Measurements from ENCODE around the gene FAM53B. TPM values are rescaled to one million over a fixed set of nuclear protein-coding genes. Genes with fewer than 3 reads are reported as not detected.

FAM53B gene
- total RNA-seq, 2 donors from 2014 or later = 19.3 to 22.6 TPM

GRCh38 chr10:124657806-124658205 is 86.4 kb downstream of the FAM53B start:
- no peaks in the 10 kb centered on the region for H3K9me3 Mint-ChIP-seq
- TF ChIP-seq, protein P1, sequence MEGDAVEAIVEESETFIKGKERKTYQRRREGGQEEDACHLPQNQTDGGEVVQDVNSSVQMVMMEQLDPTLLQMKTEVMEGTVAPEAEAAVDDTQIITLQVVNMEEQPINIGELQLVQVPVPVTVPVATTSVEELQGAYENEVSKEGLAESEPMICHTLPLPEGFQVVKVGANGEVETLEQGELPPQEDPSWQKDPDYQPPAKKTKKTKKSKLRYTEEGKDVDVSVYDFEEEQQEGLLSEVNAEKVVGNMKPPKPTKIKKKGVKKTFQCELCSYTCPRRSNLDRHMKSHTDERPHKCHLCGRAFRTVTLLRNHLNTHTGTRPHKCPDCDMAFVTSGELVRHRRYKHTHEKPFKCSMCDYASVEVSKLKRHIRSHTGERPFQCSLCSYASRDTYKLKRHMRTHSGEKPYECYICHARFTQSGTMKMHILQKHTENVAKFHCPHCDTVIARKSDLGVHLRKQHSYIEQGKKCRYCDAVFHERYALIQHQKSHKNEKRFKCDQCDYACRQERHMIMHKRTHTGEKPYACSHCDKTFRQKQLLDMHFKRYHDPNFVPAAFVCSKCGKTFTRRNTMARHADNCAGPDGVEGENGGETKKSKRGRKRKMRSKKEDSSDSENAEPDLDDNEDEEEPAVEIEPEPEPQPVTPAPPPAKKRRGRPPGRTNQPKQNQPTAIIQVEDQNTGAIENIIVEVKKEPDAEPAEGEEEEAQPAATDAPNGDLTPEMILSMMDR (conservative IDR thresholded peaks at IDR 0.05) = no peak
- H3K27me3 ChIP-seq (ENCODE audit: control insufficient read depth, insufficient read depth, low read length, poor library complexity, severe bottlenecking) = no peaks in the 10 kb centered on the region
- 89 to 95% methylated on average over 8 to 9 of the region's 9 CpGs for WGBS, 2 experiments (ENCODE audit: insufficient coverage in 1 of 2, insufficient read length in 1 of 2)
- no peaks in the 10 kb centered on the region for H3K27me3 Mint-ChIP-seq (ENCODE audit: insufficient read depth)
- H3K27ac Mint-ChIP-seq = no peak overlapping the region
- H3K4me1 ChIP-seq (ENCODE audit: control insufficient read depth, insufficient read depth, low read length) = no peaks in the 10 kb centered on the region
- H3K36me3 ChIP-seq (ENCODE audit: control insufficient read depth, insufficient read depth, low read length) = no peaks in the 10 kb centered on the region
- peaks cover 7% of the 10 kb centered on the region for H3K4me1 Mint-ChIP-seq
- no peak for DNase-seq
- no peak overlapping the region for H3K4me3 Mint-ChIP-seq
- H3K36me3 Mint-ChIP-seq (ENCODE audit: low read depth) = peaks cover 2% of the 10 kb centered on the region
- no peak overlapping the region for H3K4me3 ChIP-seq (ENCODE audit: low read length)
- H3K27ac ChIP-seq (ENCODE audit: low read depth, low read length) = no peak overlapping the region
- H3K9me3 ChIP-seq (ENCODE audit: control insufficient read depth, low read length) = no peaks in the 10 kb centered on the region
- no peak overlapping the region for H3K9ac ChIP-seq (ENCODE audit: extremely low read depth, low read length, poor library complexity, severe bottlenecking)

DNA sequence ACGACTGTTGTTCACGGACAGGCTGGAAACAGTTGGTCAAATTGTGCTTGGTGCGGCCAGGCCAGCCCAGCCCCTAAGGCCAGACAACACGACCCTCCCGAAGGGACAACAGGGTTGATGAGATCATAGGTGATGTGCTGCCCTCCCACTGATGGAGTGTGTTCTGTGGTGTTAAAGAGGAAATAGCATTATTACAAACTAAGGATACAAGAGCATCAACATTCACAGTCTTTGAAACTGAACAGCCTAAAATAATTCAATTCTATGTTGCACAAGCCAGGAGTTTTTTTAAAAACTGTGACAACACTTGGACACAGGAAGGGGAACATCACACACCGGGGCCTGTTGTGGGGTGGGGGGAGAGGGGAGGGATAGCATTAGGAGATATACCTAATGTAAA is 87.6 kb downstream of the FAM53B start:
- Mint-ChIP-seq H3K4me1 (peaks cover 7% of the 10 kb centered on the region), H3K27ac (no peak overlapping the region), H3K9me3 (no peaks in the 10 kb centered on the region), H3K27me3 (ENCODE audit: insufficient read depth) (no peaks in the 10 kb centered on the region), H3K4me3 (no peak overlapping the region), H3K36me3 (ENCODE audit: low read depth) (peaks cover 2% of the 10 kb centered on the region)
- 91 to 96% methylated on average over 5 to 6 of the region's 6 CpGs for whole genome bisulfite sequencing, 2 experiments (ENCODE audit: insufficient coverage in 1 of 2, insufficient read length in 1 of 2)
- TF ChIP-seq, protein P1 (conservative IDR thresholded peaks at IDR 0.05) = no peak
- Histone ChIP-seq H3K9ac (ENCODE audit: extremely low read depth, low read length, poor library complexity, severe bottlenecking) (no peak overlapping the region), H3K4me1 (ENCODE audit: control insufficient read depth, insufficient read depth, low read length) (no peaks in the 10 kb centered on the region), H3K9me3 (ENCODE audit: control insufficient read depth, low read length) (no peaks in the 10 kb centered on the region), H3K36me3 (ENCODE audit: control insufficient read depth, insufficient read depth, low read length) (no peaks in the 10 kb centered on the region), H3K27me3 (ENCODE audit: control insufficient read depth, insufficient read depth, low read length, poor library complexity, severe bottlenecking) (no peaks in the 10 kb centered on the region), H3K27ac (ENCODE audit: low read depth, low read length) (no peak overlapping the region), H3K4me3 (ENCODE audit: low read length) (no peak overlapping the region)
- no peak for DNase-seq

GRCh38 chr10:124656113-124656490 is 88.1 kb downstream of the FAM53B start:
- TF ChIP-seq, protein P1 (conservative IDR thresholded peaks at IDR 0.05) = no peak
- Histone ChIP-seq H3K27me3 (ENCODE audit: control insufficient read depth, insufficient read depth, low read length, poor library complexity, severe bottlenecking) (no peaks in the 10 kb centered on the region), H3K4me1 (ENCODE audit: control insufficient read depth, insufficient read depth, low read length) (no peaks in the 10 kb centered on the region), H3K4me3 (ENCODE audit: low read length) (no peak overlapping the region), H3K9ac (ENCODE audit: extremely low read depth, low read length, poor library complexity, severe bottlenecking) (no peak overlapping the region), H3K36me3 (ENCODE audit: control insufficient read depth, insufficient read depth, low read length) (no peaks in the 10 kb centered on the region), H3K9me3 (ENCODE audit: control insufficient read depth, low read length) (no peaks in the 10 kb centered on the region), H3K27ac (ENCODE audit: low read depth, low read length) (no peak overlapping the region)
- Mint-ChIP-seq H3K27ac (no peak overlapping the region), H3K36me3 (ENCODE audit: low read depth) (peaks cover 2% of the 10 kb centered on the region), H3K9me3 (no peaks in the 10 kb centered on the region), H3K27me3 (ENCODE audit: insufficient read depth) (no peaks in the 10 kb centered on the region), H3K4me1 (peaks cover 7% of the 10 kb centered on the region), H3K4me3 (no peak overlapping the region)
- WGBS, 2 experiments (ENCODE audit: insufficient coverage in 1 of 2, insufficient read length in 1 of 2) = 94 to 98% methylated on average over 5 to 7 of the region's 7 CpGs
- DNase-seq = no peak
